ENCODE results near the gene ARMCX2.
"Not testable (repeated sequence)": the region's sequence is repeated elsewhere in the genome, so short reads cannot be mapped to it uniquely, and the experiment has no call there.

Gene ARMCX2

GRCh38 chrX:101659601-101660063, at the start of gene ARMCX2:
TSS of gene ARMCX2 (minus strand) at chrX:101659850. CDS start at chrX:101657588, 2,262 bp downstream.
- peak in 52 of 56 donors; percentile 1 to 76 (median 44) for DNase-seq

DNA sequence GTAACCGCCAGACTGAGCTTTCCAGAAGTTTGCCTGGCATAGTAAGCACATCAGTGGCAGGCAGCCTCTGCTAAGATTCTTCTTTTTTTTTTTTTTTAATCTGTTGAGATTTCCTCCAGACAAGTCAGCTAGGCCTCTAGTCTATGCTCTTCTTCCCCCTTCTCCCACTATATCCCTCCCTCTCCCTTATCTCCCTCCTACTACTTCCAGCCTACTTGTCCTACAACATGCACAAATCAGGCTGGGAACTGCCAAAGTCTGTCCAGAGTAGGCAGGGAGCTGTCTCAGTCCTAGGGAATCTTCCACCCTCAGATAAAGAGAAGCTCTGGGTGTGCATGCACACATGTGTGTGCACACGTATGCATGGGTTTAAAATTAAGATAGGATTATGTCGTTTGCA, 49.7 kb upstream of the ARMCX2 start:
- DNase-seq, result no peak

DNA sequence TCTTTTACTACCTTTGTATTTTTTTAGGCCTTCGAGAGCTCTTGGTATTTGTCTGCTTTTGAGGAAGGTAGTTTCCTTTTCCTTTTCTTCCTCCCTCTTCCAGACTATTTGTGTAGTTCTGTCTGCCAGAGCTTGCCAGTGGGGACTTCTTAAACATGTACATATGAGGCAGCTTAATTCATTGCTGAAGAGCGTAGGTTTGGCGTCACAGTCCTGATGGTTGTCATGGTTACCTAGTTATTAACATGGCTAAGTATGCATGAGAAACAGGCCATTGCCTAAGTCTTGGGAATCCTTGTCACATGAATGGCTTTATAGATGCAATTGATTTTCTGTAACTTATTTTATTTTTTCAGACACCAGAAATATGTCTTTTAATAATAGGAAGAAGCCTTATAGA, 48.5 kb upstream of the ARMCX2 start:
- peak in 1 of 56 donors; percentile 0 for DNase-seq

DNA sequence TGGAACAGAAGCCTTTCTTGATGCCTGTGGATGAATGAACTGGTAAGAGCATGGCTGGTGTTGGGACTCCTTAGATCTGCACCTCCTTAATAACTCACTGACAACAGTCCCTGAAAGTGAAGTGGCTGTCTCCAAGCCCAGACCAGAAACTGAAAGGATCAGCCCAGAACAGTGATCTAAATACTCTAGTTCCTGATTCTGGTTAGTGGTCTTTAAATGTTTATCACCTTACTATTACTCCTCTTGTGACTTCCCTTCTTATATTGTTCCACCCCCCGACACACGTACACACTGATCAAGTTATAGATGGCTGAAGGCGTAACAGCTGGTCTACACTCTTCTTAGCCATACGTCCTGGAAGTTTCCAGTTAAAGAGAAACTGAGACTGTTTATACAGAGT, 33.8 kb upstream of the ARMCX2 start:
- DNase-seq, result no peak

- DNase-seq, result no peak
Observed at GRCh38 chrX:101691835-101692234, 32.2 kb upstream of the ARMCX2 start.

DNA sequence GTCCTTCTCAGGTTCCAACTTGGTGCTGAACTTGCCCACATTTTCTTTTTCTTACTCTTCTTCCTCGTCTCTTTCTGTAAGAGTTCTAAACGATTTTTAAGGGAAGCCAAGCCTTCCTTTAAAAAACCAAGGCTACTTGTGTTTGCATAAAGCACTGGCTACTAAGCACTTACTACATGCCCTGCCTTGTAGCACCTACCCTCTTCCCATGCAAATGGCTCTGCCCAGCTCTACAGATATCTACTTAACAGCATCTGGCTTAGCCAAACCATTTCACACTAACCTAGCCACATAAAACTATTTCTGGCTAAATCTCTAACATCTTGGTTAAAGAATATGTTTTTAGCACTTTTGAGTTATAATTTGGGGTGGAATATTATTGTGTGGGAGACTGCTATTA, 26.9 kb upstream of the ARMCX2 start:
- no peak for DNase-seq

GRCh38 chrX:101685923-101686322, 26.3 kb upstream of the ARMCX2 start:
- DNase-seq, result no peak

DNA sequence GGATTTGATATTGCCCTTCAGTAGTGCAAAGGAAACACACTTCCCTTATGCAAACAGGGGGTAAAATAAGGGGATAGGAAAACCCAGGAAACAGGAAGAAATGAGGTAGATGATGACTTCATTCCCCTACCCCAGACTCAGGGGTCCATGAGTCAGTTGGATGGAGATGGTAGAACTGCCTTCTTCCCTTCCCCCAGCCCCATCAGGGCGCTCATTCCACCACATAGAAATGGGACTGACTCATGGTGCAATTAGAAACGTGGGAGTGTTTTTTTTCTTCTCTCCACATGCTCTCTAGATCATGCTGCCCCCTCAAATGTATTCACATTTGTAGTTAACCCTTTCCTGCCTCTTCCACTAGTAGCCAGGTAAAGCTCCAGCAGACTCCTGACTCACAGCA, 23.1 kb upstream of the ARMCX2 start:
- DNase-seq, result no peak

DNA sequence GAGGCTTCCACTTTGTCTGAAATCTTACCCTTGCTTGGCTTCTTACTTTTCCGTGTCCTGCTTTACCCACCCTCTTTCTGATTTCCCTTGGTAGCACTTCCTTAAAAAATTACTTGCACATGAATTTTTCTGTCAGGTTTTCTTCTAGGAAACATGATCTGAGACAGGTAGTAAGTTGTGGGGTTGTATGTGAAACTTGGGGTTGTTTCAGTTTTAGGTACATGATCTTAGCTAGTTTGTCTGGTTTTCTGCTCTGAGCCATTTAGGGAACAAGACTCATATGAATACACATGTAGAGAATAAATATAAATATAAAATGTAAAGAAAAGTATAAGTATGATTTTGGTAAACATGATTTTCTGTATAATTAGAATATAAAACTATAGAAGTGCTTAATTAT, 17.4 kb upstream of the ARMCX2 start:
- DNase-seq, result no peak

DNA sequence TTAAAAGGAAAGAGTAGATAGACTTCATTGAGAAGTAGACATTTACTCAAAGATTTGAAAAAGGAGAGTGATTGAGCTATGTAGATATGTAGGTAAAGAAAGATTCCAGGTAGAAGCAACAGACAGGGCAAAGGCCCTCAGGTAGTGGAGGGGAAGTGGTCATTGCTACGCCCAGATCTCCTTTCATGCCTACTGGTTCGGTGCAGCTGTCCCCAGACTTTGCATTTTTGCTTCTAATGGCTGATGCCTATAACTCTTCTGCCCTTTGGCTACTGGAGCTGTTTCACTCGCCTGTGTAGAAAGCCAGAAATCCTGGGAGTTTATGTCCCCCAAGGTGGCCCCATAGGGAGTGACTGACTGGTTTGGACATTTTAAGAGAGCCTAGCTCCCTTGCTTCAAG, 16.9 kb upstream of the ARMCX2 start:
- no peak for DNase-seq

- DNase-seq, result no peak
Observed at GRCh38 chrX:101668143-101668542, 8.5 kb upstream of the ARMCX2 start.

- peak in 52 of 56 donors; percentile 2 to 73 (median 41) for DNase-seq
Observed at GRCh38 chrX:101658661-101659491, 774 bp downstream of the ARMCX2 start.

DNA sequence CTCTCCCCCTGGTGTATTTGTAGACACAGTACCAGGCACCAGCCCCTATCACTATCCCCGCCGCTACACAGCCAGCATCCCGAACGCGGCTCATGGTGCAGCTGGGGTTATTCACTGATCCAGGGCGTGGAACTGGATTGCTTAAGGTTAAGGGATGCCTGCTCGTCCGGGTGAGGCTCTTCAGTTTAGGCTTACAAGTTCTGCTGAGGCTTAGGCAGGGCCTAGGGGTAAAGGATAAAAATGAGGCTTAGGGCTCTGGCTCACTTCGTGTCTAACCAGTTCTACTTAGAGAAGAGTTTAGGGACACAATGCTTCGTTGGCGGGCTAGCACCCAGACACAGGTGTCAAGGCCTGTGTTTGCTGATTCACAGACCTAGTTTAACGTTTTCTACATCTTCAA, 2.2 kb downstream of the ARMCX2 start:
- DNase-seq, result no peak

DNA sequence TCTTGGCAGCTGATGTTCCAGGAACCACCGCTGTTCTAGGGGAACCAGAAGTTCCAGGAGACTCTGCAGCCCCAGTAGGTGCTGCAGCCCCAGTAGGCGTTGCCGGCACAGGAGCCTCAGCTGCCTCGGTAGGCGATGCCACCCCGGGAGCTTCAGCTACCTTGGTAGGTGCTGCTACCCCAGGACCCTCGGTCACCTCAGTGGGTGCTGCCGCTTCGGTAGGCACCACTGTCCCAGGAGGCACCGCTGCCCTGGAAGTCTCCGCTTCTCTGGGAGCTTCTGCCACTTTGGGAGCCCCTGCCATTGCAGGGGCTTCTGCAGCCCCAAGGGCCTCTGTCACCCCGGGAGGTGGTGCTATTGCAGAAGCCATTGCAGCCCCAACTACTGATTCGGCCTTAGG, 2.8 kb downstream of the ARMCX2 start:
- no peak for DNase-seq

DNA sequence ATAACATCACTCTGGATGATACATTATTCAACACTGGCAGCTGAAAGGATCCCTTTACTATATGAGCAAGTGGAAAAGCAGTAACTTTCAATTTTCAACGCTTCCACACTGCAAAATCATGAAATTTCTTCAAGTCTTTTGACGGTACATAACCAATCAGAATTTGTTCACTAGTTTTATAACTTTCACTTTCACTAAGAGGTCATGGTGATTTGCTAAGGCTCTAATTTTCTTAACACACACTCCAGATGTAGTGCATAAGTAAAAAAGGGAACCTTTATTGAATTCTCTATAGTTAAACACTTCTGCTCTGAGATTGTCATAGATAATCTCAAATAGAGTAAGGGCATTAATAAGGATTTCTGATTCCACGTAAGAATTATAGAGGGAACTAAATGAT, 4.1 kb downstream of the ARMCX2 start:
- no peak for DNase-seq

- DNase-seq, result not testable (repeated sequence)
Observed at GRCh38 chrX:101647716-101648115, 11.9 kb downstream of the ARMCX2 start.

- no peak for DNase-seq
Observed at GRCh38 chrX:101642093-101642492, 17.6 kb downstream of the ARMCX2 start.

DNA sequence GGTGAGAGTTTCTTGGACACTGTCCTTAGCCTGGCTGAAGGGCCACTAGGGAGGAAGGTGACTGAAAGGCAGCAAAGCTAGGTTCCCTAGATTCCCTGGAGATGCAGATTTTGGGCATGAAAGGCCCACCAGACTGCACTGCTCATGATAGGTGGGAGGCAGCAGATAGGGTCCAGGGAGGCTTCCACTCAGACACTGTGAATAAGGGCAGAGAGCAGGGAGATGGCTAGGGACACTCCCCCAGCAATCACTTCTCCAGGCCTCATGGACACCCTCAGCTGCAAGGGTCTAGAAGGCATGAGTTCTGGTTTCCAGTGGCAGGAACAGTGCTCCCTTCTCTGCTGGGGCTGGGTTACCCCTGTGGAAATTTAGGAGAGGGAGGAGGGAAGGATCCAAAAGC, 20.1 kb downstream of the ARMCX2 start:
- DNase-seq, result no peak

- no peak for DNase-seq
Observed at GRCh38 chrX:101619364-101619763, 40.3 kb downstream of the ARMCX2 start.

DNA sequence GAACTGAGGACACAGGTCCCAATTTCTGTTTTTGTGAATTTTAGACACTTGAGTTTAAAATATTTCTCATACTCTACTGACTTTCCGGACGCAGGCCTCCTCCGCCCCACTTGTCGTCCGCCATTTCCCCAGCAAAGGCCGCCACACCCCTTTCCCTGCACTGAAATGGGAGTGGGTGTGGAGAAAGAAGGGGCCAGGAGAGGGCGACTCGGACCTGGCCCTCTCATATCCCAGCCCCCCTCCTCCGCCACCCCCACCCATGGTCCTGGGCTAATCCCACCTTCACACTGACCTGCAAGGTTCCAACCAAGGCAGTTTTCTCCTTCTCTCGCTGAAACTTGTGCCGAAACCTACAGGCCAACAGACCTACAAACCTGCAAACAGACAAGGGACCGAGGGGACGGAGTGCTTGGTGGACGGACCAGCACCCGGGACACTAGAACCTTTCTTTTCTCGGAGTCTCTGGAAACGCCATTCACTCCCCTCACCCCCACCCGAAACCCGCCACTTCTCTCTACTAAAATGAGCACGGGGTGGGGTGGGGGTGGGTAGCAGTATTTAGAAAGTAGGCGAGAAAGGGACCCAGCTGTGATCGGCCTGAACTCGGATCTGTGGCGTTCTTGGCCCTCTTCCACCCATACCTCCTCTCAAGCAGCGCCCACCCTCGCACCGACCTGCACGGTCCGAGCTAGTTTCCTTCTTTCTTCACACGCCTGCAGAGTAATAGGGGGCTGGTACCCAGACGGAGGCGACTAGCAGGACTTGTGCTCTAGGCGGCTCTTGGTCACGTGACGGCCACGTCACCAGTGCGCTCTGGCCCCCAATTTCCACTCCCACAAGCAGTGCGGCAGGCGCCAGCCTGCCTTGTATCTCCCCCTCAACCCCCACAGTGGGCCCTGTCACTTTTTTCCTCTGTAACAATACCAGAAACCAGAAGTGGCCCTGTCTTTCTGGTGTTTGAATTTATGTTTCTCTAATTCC, 42.1 kb downstream of the ARMCX2 start, which contains the start of gene ARMCX6:
Gene ARMCX6, minus strand, starts transcription at position 790 of the 981 bp plus-strand sequence. CDS start 1,380 bp downstream, outside the sequence.
- DNase-seq, result peak in 54 of 56 donors; percentile 3 to 83 (median 46)

DNA sequence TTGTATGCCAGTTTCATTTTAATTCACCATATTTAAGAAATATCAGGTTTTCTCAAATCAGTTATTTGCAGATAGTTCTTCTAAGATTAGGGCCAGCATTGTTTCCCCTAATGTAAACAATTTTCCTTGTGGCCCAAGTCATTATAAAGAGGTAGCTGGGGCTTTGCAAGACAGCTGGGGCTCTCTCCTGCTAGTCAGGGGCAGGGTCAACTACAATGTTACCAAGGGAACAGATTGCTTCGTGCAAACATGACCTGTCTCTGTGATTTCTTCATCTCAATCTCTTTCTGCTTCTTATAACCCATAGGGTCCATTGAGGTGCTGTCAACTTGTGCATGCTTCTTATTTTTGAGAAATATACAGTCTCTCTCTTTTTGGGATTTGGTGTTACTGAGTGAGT, 53.9 kb downstream of the ARMCX2 start:
- no peak for DNase-seq
